Left ventricle myocardium inferior (tissue), 1 donor: ENCODE results near the gene SLC27A3. TPM values are rescaled to one million over a fixed set of nuclear protein-coding genes. Genes with fewer than 3 reads are reported as not detected.

Experiments
- DNase-seq: peaks from one replicate; pipeline ENCODE4 v3.0.0-alpha.2; 2020
- H3K27ac ChIP-seq: fragments of 200-600 bp; replicated peaks from 2 replicates; pipeline ENCODE4 v1.8.0; 2021
- H3K27me3 ChIP-seq: fragments of 200-600 bp; 2 replicates; pipeline ENCODE4 v1.8.0; 2021; ENCODE audit warnings: low read depth
- H3K36me3 ChIP-seq: fragments of 200-600 bp; 2 replicates; pipeline ENCODE4 v1.8.0; 2021
- H3K4me1 ChIP-seq: fragments of 200-600 bp; 2 replicates; pipeline ENCODE4 v1.8.0; 2021
- H3K4me3 ChIP-seq: fragments of 200-600 bp; 2 replicates; pipeline ENCODE4 v1.8.0; 2021; ENCODE audit warnings: mild to moderate bottlenecking, moderate library complexity
- H3K9me3 ChIP-seq: fragments of 200-600 bp; replicated peaks from 2 replicates; pipeline ENCODE4 v1.8.0; 2021
- CTCF ChIP-seq: fragments of 200-600 bp; IDR thresholded peaks from 2 replicates; pipeline ENCODE4 v1.8.0; 2021; ENCODE audit warnings: antibody characterized with exemption, mild to moderate bottlenecking, borderline replicate concordance
- intact Hi-C: fragments of 100-400 bp; cut with micrococcal nuclease; formaldehyde crosslinking; loops from one replicate; pipeline ENCODE4 v1.11.0; 2022
- total RNA-seq: library from RNA; stranded (reverse); fragmentation: NEBNext Ultra II Directional; extraction: Animal tissue kit (Norgen Biotek cat#: 25700); gene quantifications from one replicate; pipeline ENCODE4 v1.2.1, GENCODE V29; 2021
- donor health status: DM: no; HTN: yes; CAD: no; lungs with severe emphysema.

Gene SLC27A3
- total RNA-seq, 1 donor from 2014 or later: 10.5 TPM

GRCh38 chr1:153789478-153790034 is 14.3 kb downstream of the SLC27A3 start:
- peaks cover 23% of the 10 kb centered on the region for H3K4me1 ChIP-seq
- no peaks in the 10 kb centered on the region for H3K27me3 ChIP-seq
- H3K36me3 ChIP-seq: no peaks in the 10 kb centered on the region
- intact Hi-C loops: loop anchor here (10.0 kb wide), 1 partner anchor 195 kb away; the partner anchor contains the start of gene RAB13
- H3K4me3 ChIP-seq: peak overlapping the region; percentile 58
- no peak for TF ChIP-seq CTCF
- H3K27ac ChIP-seq: peak overlapping the region; percentile 93
- H3K9me3 ChIP-seq: no peaks in the 10 kb centered on the region
- no peak for DNase-seq

- Histone ChIP-seq H3K9me3 (no peaks in the 10 kb centered on the region), H3K4me3 (peak overlapping the region; percentile 58), H3K27ac (peak overlapping the region; percentile 93), H3K4me1 (peaks cover 23% of the 10 kb centered on the region), H3K36me3 (no peaks in the 10 kb centered on the region), H3K27me3 (no peaks in the 10 kb centered on the region)
- peak; percentile 84 for DNase-seq
- intact Hi-C loops: loop anchor here (10.0 kb wide), 1 partner anchor 194 kb away; the partner anchor contains the start of gene RAB13
- TF ChIP-seq CTCF: no peak
Observed at GRCh38 chr1:153790313-153790965, 15.2 kb downstream of the SLC27A3 start.

- no peaks in the 10 kb centered on the region for H3K27me3 ChIP-seq
- peak overlapping the region; percentile 93 for H3K27ac ChIP-seq
- no peak for DNase-seq
- intact Hi-C loops: loop anchor here (10.0 kb wide), 1 partner anchor 194 kb away; the partner anchor contains the start of gene RAB13
- TF ChIP-seq CTCF: no peak
- H3K36me3 ChIP-seq: no peaks in the 10 kb centered on the region
- no peaks in the 10 kb centered on the region for H3K9me3 ChIP-seq
- peak overlapping the region; percentile 58 for H3K4me3 ChIP-seq
- peaks cover 23% of the 10 kb centered on the region for H3K4me1 ChIP-seq
Observed at GRCh38 chr1:153790966-153791647, 15.9 kb downstream of the SLC27A3 start.

- intact Hi-C loops: loop anchor here (10.0 kb wide), 1 partner anchor 193 kb away; the partner anchor contains the start of gene RAB13
- no peaks in the 10 kb centered on the region for H3K27me3 ChIP-seq
- H3K27ac ChIP-seq: peak overlapping the region; percentile 93
- no peak for TF ChIP-seq CTCF
- peaks cover 23% of the 10 kb centered on the region for H3K4me1 ChIP-seq
- no peak overlapping the region for H3K4me3 ChIP-seq
- H3K36me3 ChIP-seq: no peaks in the 10 kb centered on the region
- no peak for DNase-seq
- H3K9me3 ChIP-seq: no peaks in the 10 kb centered on the region
Observed at GRCh38 chr1:153791648-153792253, 16.5 kb downstream of the SLC27A3 start.

GRCh38 chr1:153792631-153793041 is 17.4 kb downstream of the SLC27A3 start:
- Histone ChIP-seq H3K27ac (no peak overlapping the region), H3K36me3 (no peaks in the 10 kb centered on the region), H3K27me3 (no peaks in the 10 kb centered on the region), H3K9me3 (no peaks in the 10 kb centered on the region), H3K4me3 (no peak overlapping the region), H3K4me1 (peaks cover 23% of the 10 kb centered on the region)
- intact Hi-C loops: loop anchor here (10.0 kb wide), 1 partner anchor 192 kb away; the partner anchor contains the start of gene RAB13
- TF ChIP-seq CTCF: no peak
- no peak for DNase-seq
